Right lobe of liver (tissue), 6 donors: Measurements from ENCODE around the gene NEB. TPM values are rescaled to one million over a fixed set of nuclear protein-coding genes. Genes with fewer than 3 reads are reported as not detected.
A peak's percentile ranks its signal among the peaks of the same experiment; 100 is the strongest.

Experiments
- ATAC-seq, 4 donors: fragments of 200-7000 bp; cut with Tn5 transposase; one replicate each; pipeline ENCODE4 v1.9.1; 2020; ENCODE audit warnings: mild to moderate bottlenecking in 4 of 4, moderate library complexity in 4 of 4
- DNase-seq, 3 donors: peaks; one replicate each; pipeline ENCODE4 v3.0.0-alpha.2; 2020
- H3K27ac ChIP-seq, 3 donors: fragments of 200-600 bp; one replicate each; pipeline ENCODE4 v1.8.0; 2022
- H3K27me3 ChIP-seq, 2 donors: fragments of 200-600 bp; one replicate each; pipeline ENCODE4 v1.8.0; 2022
- H3K36me3 ChIP-seq, 4 donors: fragments of 200-600 bp; sonication (generic) in 1 of 4; one replicate each; pipeline versions ENCODE4 v1.5.1 to v1.8.0; 2017 to 2022; ENCODE audit warnings: control low read depth in 1 of 4
- H3K4me1 ChIP-seq, 4 donors: fragments of 200-600 bp; sonication (generic) in 1 of 4; one replicate each; pipeline versions ENCODE4 v1.5.1 to v1.8.0; 2017 to 2022; ENCODE audit warnings: control low read depth in 1 of 4
- H3K4me3 ChIP-seq, 3 donors: fragments of 200-600 bp; one replicate each; pipeline ENCODE4 v1.8.0; 2022
- H3K9me3 ChIP-seq, 4 donors: fragments of 200-600 bp; sonication (generic) in 1 of 4; one replicate each; pipeline versions ENCODE4 v1.5.1 to v1.8.0; 2017 to 2022; ENCODE audit warnings: control low read depth in 1 of 4
- POLR2A ChIP-seq: fragments of 450-650 bp; IDR thresholded peaks from one replicate; pipeline ENCODE4 v1.6.1; 2017; ENCODE audit warnings: antibody characterized with exemption, mild to moderate bottlenecking
- WGBS: methylation state at CpG from one replicate; pipeline ENCODE4 v1.1.6; 2018; ENCODE audit warnings: low coverage, low lambda C conversion rate; ENCODE audit not compliant: insufficient coverage; ENCODE audit errors: missing lambda C conversion rate; 5-methylcytosine and 5-hydroxymethylcytosine counted together
- intact Hi-C, 2 donors: fragments of 100-400 bp; cut with DNase I; formaldehyde crosslinking; loops; one replicate each; pipeline versions ENCODE4 v1.11.2 to v1.14.1; 2022
- total RNA-seq, 6 experiments: library from RNA; depleted of rRNA in 2 of 6; stranded (reverse); fragments of >200 nt in 2 of 6; fragmentation: NEBNext Ultra II Directional in 3 of 6; extraction: Animal tissue kit (Norgen Biotek cat#: 25700) in 3 of 6; gene quantifications; one replicate each; pipeline versions ENCODE4 v1.1.0 to v1.2.4, GENCODE V29; 2016 to 2023
- TF ChIP-seq, protein P1 (sequence below), 4 donors: fragments of 200-600 bp in 3 of 4; fragments of 450-650 bp in 1 of 4; IDR thresholded peaks; one replicate each; pipeline versions ENCODE4 v1.5.1 to v1.8.0; 2016 to 2022; ENCODE audit warnings: antibody characterized with exemption in 4 of 4, mild to moderate bottlenecking in 2 of 4
- donor health status: DM: no; HTN: yes; CAD: no.
- donor health status: DM: no; HTN: no; CAD: no.
- donor health status: DM: no; HTN: no; CAD: no.
- donor health status: DM: no; HTN: yes; CAD: no.
- donor health status: DM: no; HTN: yes; CAD: no.

Gene NEB
- total RNA-seq, 6 experiments from 2014 or later, result 1.3 to 23.1 (median 9.2) TPM

DNA sequence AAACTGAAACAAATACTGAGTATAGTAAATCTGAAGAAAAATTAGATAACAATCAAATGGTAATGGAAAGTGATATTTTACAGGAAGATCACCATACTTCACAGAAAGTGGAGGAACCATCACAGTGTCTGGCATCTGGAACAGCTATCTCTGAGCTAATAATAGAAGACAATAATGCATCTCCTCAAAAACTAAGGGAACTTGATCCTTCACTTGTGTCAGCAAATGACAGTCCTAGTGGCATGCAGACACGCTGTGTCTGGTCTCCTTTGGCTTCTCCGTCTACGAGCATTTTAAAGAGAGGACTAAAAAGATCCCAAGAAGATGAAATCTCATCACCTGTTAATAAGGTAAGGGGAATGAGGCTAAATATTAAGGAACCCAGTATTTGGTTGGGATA is 268.5 kb downstream of the NEB start:
- TF ChIP-seq POLR2A, result no peak
- TF ChIP-seq, protein P1, sequence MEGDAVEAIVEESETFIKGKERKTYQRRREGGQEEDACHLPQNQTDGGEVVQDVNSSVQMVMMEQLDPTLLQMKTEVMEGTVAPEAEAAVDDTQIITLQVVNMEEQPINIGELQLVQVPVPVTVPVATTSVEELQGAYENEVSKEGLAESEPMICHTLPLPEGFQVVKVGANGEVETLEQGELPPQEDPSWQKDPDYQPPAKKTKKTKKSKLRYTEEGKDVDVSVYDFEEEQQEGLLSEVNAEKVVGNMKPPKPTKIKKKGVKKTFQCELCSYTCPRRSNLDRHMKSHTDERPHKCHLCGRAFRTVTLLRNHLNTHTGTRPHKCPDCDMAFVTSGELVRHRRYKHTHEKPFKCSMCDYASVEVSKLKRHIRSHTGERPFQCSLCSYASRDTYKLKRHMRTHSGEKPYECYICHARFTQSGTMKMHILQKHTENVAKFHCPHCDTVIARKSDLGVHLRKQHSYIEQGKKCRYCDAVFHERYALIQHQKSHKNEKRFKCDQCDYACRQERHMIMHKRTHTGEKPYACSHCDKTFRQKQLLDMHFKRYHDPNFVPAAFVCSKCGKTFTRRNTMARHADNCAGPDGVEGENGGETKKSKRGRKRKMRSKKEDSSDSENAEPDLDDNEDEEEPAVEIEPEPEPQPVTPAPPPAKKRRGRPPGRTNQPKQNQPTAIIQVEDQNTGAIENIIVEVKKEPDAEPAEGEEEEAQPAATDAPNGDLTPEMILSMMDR (IDR thresholded peaks at IDR 0.05), result no peak
- Histone ChIP-seq H3K4me1 (no peaks in the 10 kb centered on the region), H3K9me3 (no peaks in the 10 kb centered on the region), H3K4me3 (no peak overlapping the region), H3K27me3 (no peaks in the 10 kb centered on the region), H3K36me3 (peaks cover 4 to 60% (median 22%) of the 10 kb centered on the region in 4 donors), H3K27ac (no peak overlapping the region)
- ATAC-seq, result no peak
- intact Hi-C loops, result no loop called here
- 100% methylated on average over 3 of the region's 3 CpGs for WGBS
- DNase-seq, result no peak

DNA sequence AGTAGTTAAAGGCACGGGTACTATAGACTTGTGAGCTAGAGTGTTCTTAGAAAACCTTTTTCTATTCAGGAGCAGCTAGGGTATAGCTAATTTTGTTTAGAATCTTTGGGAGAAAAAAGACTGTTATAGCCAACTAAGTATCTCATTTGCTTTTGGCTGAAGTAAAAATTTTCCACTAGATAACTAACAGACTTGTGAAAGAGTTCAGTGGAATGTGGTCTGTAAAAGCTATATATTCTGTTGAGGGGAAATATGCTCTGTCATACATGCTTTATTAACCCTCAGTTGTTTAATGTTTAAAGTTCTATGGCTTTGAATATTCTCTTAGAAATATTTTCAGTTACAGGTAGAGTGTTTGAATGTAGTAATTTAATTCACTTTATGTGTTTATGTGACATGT is 274.9 kb downstream of the NEB start:
- no peaks in the 10 kb centered on the region for H3K4me1 ChIP-seq
- no peaks in the 10 kb centered on the region for H3K27me3 ChIP-seq
- WGBS, result 93% methylated on average over 1 of the region's 1 CpG
- ATAC-seq (no peak), DNase-seq (no peak)
- peaks cover 0 to 71% (median 5%) of the 10 kb centered on the region in 4 donors for H3K36me3 ChIP-seq
- no peak overlapping the region for H3K27ac ChIP-seq
- H3K4me3 ChIP-seq, result no peak overlapping the region
- no peaks in the 10 kb centered on the region for H3K9me3 ChIP-seq
- TF ChIP-seq, protein P1 (IDR thresholded peaks at IDR 0.05), result no peak
- TF ChIP-seq POLR2A, result no peak
- intact Hi-C loops, result no loop called here

DNA sequence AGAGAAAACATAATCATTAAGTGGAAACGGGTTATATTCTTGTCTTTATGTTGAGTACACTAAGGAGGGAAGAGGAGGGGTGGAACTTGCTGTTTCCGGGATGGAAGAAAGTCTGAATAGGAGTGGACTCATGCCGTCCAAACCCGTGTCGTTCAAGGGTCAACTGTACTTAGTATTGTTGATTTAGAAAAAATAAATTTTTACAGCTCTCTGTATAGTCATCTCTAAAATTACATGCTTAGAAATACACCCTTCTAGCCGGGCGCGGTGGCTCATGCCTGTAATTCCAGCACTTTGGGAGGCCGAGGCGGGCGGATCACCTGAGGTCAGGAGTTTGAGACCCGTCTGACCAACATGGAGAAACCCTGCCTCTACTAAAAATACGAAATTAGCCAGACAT is 295.1 kb downstream of the NEB start:
- no peaks in the 10 kb centered on the region for H3K9me3 ChIP-seq
- no peak for ATAC-seq
- H3K4me3 ChIP-seq, result no peak overlapping the region
- DNase-seq, result no peak
- H3K27ac ChIP-seq, result no peak overlapping the region
- peaks cover 4 to 83% (median 25%) of the 10 kb centered on the region in 4 donors for H3K36me3 ChIP-seq
- H3K27me3 ChIP-seq, result no peaks in the 10 kb centered on the region
- 94% methylated on average over 10 of the region's 13 CpGs for WGBS
- TF ChIP-seq, protein P1 (IDR thresholded peaks at IDR 0.05), result no peak
- no peak for TF ChIP-seq POLR2A
- no peaks in the 10 kb centered on the region for H3K4me1 ChIP-seq
- intact Hi-C loops, result no loop called here

DNA sequence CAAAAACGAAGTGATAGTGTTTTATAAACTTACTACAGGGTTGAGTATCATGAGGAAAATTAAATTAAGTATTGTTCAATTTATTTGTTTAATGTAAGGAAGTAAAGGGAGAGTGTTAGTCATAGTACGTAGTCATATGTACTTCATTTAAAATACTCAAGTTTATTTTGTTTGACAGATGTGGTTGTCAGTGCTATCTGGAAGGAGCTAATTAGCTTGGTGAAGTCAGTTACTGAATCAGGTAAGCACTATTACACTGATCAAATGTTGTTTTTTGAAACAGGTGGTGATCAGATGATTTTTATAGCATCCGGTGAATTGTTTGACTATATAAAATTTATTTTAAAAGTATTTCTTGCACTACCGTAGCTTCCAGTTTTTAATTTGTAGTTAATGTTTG is 295.8 kb downstream of the NEB start:
- Histone ChIP-seq H3K4me3 (no peak overlapping the region), H3K27me3 (no peaks in the 10 kb centered on the region), H3K36me3 (peaks cover 4 to 84% (median 25%) of the 10 kb centered on the region in 4 donors), H3K9me3 (no peaks in the 10 kb centered on the region), H3K4me1 (no peaks in the 10 kb centered on the region), H3K27ac (no peak overlapping the region)
- intact Hi-C loops, result no loop called here
- ATAC-seq (no peak), DNase-seq (no peak)
- no peak for TF ChIP-seq POLR2A
- TF ChIP-seq, protein P1 (IDR thresholded peaks at IDR 0.05), result no peak
- WGBS, result 87% methylated on average over 4 of the region's 4 CpGs

DNA sequence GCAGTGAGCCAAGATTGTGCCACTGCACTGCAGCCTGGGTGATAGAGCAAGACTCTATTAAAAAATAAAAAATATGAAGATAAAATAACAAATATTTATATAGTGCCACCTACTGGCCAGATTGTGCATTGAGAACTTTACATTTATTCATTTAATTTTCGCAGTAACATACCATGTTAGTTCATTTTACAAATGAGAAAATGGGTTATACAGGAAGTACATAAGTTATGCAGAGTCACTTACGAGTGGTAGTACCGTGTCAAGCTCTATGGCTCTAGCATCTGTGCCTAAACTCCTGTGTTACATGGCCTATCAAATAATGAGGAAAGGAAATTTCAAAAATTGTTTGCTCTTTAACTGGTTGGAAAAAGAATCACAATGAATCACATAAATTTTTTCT is 296.6 kb downstream of the NEB start:
- 42% methylated on average over 3 of the region's 3 CpGs for whole genome bisulfite sequencing
- peak in 1 of 4 donors; percentile 36 for ATAC-seq
- no peaks in the 10 kb centered on the region for H3K4me1 ChIP-seq
- no peak overlapping the region for H3K27ac ChIP-seq
- no peaks in the 10 kb centered on the region for H3K9me3 ChIP-seq
- TF ChIP-seq, protein P1 (IDR thresholded peaks at IDR 0.05), result peak; percentile 38 to 75 (median 73)
- TF ChIP-seq POLR2A, result no peak
- DNase-seq, result no peak
- peaks cover 6 to 84% (median 25%) of the 10 kb centered on the region in 4 donors for H3K36me3 ChIP-seq
- no peaks in the 10 kb centered on the region for H3K27me3 ChIP-seq
- H3K4me3 ChIP-seq, result no peak overlapping the region
- intact Hi-C loops, result no loop called here
